HUES48 (cell line): ENCODE results near the gene PPIF.

Experiments used
- H3K27ac ChIP-seq: one replicate; pipeline ENCODE4 v1.7.0; 2013; ENCODE audit warnings: low read depth, low read length, inconsistent platforms
- H3K27me3 ChIP-seq: 2 replicates; pipeline ENCODE4 v1.6.1; 2013; ENCODE audit warnings: mild to moderate bottlenecking, low read length; ENCODE audit not compliant: control insufficient read depth, insufficient read depth
- H3K36me3 ChIP-seq: 2 replicates; pipeline ENCODE4 v1.6.1; 2013; ENCODE audit warnings: low read length; ENCODE audit not compliant: control insufficient read depth, insufficient read depth
- H3K4me1 ChIP-seq: 2 replicates; pipeline ENCODE4 v1.6.1; 2013; ENCODE audit warnings: mild to moderate bottlenecking, low read length; ENCODE audit not compliant: control insufficient read depth, insufficient read depth
- H3K4me3 ChIP-seq: 2 replicates; pipeline ENCODE4 v1.5.1; 2013; ENCODE audit warnings: mild to moderate bottlenecking, low read depth, low read length
- H3K9ac ChIP-seq: 2 replicates; pipeline ENCODE4 v1.6.1; 2013; ENCODE audit warnings: mild to moderate bottlenecking, low read depth, low read length, moderate library complexity
- H3K9me3 ChIP-seq: 2 replicates; pipeline ENCODE4 v1.6.1; 2013; ENCODE audit warnings: low read length; ENCODE audit not compliant: control insufficient read depth, insufficient read depth

Gene PPIF

DNA sequence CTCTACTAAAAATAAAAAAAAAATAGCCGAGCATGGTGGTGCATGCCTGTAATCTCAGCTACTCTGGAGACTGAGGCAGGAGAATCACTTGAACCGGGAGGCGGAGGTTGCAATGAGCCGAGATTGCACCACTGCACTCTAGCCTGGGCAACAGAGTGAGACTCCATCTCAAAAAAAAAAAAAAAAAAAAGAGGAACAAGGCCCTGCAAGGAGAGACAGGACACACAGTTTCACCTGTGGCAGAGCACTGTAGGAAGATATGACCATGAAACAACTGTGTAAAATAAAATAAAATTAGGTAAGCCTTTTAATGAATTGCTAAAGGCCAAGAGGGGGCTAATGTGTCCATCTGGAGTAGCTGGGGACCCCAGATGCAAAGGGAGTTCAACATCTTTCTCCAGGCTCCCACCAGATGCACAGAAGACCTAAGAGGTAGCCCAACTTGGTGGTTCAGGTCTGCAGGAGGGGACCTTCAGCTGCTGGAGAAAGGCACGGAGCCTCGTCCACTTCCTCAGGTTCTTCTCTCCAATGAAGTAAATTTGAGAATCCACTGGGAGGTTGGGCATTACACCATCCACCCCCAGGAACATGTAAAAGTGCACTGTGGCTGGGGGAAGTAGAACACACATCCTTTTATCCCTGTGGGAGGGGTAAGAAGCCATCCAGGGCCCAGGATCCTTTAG lies 12.7 kb downstream of the PPIF start:
- Histone ChIP-seq H3K27me3 (no peaks in the 10 kb centered on the region; the same call in 1 of the 2 replicates), H3K9ac (no peak overlapping the region), H3K27ac (no peak overlapping the region), H3K4me3 (no peak overlapping the region), H3K4me1 (no peaks in the 10 kb centered on the region), H3K36me3 (peaks cover 8% of the 10 kb centered on the region), H3K9me3 (no peaks in the 10 kb centered on the region)

DNA sequence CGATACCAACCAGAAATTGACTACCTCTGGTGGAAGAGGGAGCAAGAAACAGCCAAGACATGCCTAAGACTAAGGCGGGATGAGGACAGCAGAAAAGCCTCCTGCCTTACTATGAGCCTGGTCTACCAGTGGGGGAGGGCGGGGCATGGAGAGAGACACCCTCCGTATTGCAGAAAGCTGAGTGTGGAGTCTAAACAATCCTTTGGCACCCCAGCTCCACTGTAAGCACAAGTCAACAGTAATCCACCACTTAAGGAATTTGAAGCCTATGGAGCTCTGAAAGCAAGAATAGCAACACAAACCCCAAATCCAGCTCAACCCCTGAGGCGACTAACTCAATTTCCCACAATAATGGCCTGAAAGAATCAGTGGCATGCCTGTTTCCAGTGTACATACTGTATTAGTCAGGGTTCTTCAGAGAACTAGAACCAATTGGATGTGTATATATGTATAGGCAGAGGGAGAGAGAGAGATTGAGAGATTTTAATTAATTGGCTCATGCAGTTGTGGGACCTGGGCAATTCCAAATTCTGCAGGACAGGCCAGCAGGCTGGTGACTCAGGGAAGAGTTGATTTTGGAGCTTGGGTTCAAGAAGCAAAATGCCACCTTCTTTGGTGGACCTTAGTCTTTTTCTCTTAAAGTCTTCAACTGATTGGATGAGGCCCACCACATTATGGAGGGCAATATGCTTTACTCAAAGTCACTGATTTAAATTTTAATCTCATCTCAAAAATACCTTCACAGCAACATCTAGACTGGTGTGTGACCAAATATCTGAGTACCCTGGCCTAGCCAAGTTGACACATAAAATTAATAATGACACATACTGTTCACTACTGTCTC lies 13.5 kb downstream of the PPIF start:
- H3K9ac ChIP-seq: no peak overlapping the region
- no peaks in the 10 kb centered on the region for H3K4me1 ChIP-seq
- H3K36me3 ChIP-seq: peaks cover under 1% of the 10 kb centered on the region; the same call in 1 of the 2 replicates
- H3K27ac ChIP-seq: no peak overlapping the region
- no peaks in the 10 kb centered on the region; the same call in 1 of the 2 replicates for H3K27me3 ChIP-seq
- H3K4me3 ChIP-seq: no peak overlapping the region
- H3K9me3 ChIP-seq: no peaks in the 10 kb centered on the region

DNA sequence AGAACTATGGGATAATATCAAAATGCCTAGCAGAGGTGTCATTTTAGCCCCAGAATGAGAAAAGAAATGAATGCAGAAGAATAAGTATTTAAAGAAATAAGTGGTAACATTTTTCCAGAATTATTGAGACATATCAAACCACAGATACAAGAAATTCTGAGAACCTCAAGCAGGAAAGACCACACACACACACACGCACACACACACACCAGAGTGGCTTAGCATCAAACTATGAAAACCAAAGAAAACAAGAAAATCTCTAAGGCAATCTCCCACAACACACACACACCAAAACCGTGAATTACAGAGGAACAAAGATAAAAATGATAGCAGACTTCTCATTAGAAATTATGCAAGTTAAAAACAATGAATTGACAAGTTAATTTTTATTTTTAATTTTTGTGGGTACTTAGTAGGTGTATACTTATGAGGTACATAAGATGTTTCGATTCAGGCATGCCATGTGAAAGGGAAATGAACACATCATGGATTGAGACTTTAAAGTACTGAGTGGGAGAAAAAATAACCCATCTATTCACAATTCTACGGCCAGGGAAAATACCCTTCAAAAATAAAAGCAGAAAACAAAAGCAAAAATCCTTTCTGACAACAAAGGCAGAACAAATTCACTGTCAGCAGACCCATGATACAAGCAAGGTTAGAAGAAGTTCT lies 14.6 kb downstream of the PPIF start:
- no peak overlapping the region for H3K4me3 ChIP-seq
- H3K27ac ChIP-seq: no peak overlapping the region
- H3K27me3 ChIP-seq: no peaks in the 10 kb centered on the region; the same call in 1 of the 2 replicates
- no peaks in the 10 kb centered on the region for H3K9me3 ChIP-seq
- H3K36me3 ChIP-seq: no peaks in the 10 kb centered on the region
- no peaks in the 10 kb centered on the region for H3K4me1 ChIP-seq
- no peak overlapping the region for H3K9ac ChIP-seq

DNA sequence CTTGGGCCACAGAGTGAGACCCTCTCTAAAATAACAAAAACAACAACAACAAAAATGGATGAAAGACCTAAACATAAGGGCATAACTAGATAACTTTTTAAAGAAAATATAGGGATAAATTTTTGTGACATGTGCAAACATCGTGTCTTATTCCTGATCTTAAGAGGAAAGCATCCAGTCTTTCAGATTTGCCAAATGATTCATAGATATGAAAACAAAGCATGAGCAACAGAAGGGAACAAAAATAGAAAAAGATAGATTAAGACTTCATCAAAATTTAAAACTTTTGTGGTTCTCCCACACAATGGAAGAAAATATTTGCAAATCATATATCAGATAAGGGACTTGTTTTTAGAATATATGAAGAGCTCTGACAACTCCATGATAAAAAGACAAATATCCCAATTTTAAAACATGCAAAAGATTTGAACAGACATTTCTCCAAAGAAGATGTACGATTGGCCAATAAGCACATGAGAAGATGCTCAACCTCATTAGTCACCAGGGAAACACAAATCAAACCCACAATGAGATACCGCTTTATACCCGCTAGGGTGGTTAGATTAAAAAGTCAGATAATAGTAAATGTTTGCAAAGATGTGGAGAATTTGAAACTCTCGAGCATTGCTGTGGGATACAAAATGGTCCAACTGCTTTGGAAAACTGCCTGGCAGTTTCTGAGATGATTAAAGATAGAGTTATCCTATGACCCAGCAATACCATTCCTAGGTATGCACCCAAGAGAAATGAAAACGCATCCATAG lies 20.3 kb downstream of the PPIF start:
- Histone ChIP-seq H3K9ac (no peak overlapping the region), H3K9me3 (no peaks in the 10 kb centered on the region), H3K4me1 (no peaks in the 10 kb centered on the region), H3K27ac (no peak overlapping the region), H3K36me3 (no peaks in the 10 kb centered on the region), H3K27me3 (no peaks in the 10 kb centered on the region; the same call in 1 of the 2 replicates), H3K4me3 (no peak overlapping the region)

DNA sequence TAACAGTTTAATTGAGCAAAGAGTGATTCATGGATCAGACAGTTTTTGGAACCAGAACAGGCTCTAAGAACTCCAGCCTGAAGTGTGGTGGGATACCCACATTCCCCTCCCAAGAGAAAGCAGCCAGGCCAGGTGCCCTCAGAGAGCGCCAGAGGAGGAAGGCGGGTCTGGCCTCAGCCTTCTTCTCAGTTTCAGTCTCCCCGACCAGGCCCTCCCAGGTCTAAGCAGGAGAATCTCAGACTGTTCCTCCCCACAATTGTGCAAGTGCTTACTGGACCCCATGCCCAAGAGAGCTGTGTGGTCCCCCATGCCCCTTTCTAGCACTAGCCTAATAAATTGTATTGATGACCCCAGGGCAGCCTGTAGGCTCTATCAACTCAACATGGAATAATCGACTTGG lies 25.6 kb downstream of the PPIF start:
- H3K36me3 ChIP-seq: no peaks in the 10 kb centered on the region
- no peak overlapping the region for H3K4me3 ChIP-seq
- no peaks in the 10 kb centered on the region for H3K4me1 ChIP-seq
- no peaks in the 10 kb centered on the region for H3K27me3 ChIP-seq
- no peak overlapping the region for H3K9ac ChIP-seq
- H3K9me3 ChIP-seq: no peaks in the 10 kb centered on the region
- no peak overlapping the region for H3K27ac ChIP-seq

DNA sequence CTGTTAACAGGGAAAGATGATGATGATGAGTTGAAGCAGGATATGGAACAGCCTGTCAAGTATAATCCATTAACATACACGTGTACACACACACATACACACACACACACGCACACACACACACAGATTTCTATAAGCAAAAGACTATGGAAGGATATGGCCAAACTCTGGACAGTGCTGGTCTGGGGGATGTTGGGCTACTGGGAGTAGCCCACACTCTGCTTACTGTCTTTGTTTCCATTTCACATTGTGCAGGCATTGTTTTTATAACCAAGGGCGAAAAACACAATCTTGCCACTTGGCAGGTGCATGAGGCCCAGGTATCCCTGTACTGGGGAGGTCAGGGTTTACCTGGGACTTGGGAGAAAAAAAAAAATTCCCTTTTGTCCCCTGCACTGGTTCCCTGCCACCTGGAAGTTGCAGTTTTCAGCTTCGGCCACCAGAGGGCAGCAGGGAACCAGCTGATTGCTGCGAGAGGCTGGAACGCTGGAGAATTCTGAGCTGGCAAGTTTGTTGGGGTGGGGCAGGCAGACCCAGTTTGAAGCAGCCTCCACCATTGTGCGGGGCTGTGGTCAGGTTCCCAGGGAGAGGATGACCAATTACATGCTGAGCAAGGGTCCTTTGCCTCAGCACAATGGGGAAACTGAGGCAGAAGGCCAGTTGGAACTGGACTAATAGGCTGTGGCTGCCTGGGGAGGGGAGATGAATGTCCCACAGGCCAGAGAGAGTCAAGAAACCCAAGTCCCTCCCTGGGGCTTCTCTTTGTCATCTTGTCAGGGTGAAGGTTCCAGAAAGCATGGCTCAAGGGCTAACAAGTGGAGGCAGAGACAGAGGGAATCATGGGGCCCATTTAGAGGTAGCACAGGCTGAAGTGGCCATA lies 27.3 kb downstream of the PPIF start:
- H3K27ac ChIP-seq: no peak overlapping the region
- H3K9ac ChIP-seq: no peak overlapping the region
- H3K9me3 ChIP-seq: no peaks in the 10 kb centered on the region
- H3K27me3 ChIP-seq: no peaks in the 10 kb centered on the region
- no peak overlapping the region for H3K4me3 ChIP-seq
- H3K4me1 ChIP-seq: no peaks in the 10 kb centered on the region
- H3K36me3 ChIP-seq: no peaks in the 10 kb centered on the region

DNA sequence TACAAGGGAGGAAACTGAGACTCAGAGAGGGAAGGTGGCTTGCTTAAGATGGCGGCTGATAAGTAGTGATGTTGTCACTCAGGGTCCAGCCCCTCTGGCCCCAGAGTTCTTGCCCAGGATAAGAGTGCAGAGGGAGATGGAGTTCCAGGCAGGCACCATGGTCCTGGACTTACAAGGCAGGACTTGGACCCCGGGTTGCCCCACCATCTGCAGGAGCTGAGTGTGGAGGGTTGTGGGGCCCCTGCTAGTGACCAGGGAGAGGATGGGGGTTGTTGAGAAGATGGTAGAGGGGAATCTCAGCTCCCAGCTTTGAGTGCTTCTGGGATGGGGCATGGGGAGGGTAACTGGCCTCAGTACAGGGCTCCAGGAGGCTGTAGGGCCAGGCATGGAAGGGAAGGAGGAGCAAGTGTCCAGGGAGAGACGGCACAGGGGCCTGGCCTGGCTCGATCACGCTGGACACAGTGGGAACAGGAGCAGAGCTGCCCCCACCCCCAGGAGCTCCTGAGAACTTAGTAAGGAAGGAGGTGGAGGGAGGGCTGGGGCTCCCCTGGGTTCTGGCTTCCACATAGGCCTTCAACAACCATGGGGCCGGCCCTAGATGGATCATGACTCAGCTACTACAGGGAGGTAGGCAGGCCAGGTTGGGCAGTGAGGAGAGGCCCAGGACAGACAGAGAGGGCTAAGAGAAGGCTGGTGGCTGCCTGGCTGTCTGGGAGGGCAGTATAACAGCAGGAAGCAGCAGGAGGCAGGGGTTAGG lies 28.2 kb downstream of the PPIF start:
- Histone ChIP-seq H3K4me3 (no peak overlapping the region), H3K27ac (no peak overlapping the region), H3K9me3 (no peaks in the 10 kb centered on the region), H3K36me3 (no peaks in the 10 kb centered on the region), H3K27me3 (no peaks in the 10 kb centered on the region), H3K9ac (no peak overlapping the region), H3K4me1 (no peaks in the 10 kb centered on the region)

DNA sequence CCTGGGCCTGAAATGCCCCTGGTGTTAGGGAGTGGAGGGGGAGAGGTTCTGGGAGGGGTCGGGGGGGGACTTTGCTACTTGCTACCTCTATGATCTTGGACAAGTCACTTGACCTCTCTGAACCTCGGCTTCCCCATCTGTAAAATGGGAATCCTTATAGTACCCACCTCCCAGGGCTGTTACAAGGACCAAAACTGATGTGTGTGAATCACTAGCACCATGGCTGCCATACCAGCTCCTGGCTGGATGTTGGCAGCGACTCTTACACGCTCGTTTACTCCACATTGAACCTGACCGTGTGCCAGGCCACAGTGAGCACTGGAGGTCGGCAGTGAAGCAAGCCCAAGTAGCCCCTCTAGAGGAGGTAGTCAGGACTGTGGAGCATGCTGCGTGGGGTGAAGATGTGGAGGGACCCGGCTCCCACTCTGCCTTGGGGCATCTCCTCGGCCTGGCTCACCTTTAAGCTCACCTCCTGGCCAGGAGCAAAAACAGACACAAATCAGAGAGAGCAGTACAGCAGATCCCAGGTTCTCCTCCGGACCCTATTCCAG lies 28.9 kb downstream of the PPIF start:
- Histone ChIP-seq H3K4me1 (no peaks in the 10 kb centered on the region), H3K4me3 (no peak overlapping the region), H3K27ac (no peak overlapping the region), H3K36me3 (no peaks in the 10 kb centered on the region), H3K27me3 (no peaks in the 10 kb centered on the region), H3K9me3 (no peaks in the 10 kb centered on the region), H3K9ac (no peak overlapping the region)

DNA sequence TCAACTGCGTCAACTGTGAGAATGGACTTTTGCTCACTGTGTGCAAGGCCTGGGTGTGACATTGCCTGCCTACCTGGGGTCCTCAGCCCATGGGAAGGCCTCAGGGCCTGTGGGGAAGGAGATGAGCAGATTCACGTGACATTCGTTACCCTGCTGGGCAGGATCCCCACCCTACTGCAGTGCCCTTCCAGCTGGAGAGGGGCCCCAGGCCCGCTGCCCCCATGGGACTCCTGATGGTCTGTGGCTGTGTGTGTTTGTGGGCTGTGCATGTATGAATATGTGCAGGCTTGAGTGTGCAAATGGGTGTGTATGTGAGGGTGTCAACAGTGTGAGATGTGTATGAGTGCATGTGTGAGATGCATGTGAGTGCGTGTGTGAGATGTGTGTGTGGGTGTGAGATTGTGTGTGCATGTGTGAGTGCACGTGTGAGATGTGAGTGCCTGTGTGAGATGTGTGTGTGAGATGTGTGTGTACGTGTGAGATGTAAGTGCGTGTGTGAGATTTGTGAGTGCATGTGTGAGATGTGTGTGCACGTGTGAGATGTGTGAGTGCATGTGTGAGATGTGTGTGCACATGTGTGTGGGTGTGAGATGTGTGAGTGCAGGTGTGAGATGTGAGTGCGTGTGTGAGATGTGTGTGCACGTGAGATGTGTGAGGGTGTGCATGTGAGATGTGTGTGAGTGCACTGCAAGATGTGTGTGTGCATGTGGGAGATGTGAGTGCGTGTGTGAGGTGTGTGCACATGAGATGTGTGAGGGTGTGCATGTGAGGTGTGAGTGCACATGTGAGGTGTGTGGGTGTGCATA lies 29.7 kb downstream of the PPIF start:
- Histone ChIP-seq H3K9me3 (no peaks in the 10 kb centered on the region), H3K27ac (no peak overlapping the region), H3K36me3 (no peaks in the 10 kb centered on the region), H3K9ac (no peak overlapping the region), H3K27me3 (no peaks in the 10 kb centered on the region), H3K4me1 (peaks cover 5% of the 10 kb centered on the region), H3K4me3 (no peak overlapping the region)
